SK-MEL-5 (cell line): ENCODE results near the gene RGS3. TPM values are rescaled to one million over a fixed set of nuclear protein-coding genes. Genes with fewer than 3 reads are reported as not detected.
"Not testable (repeated sequence)": the region's sequence is repeated elsewhere in the genome, so short reads cannot be mapped to it uniquely, and the experiment has no call there.

Experiments used
- DNase-seq: peaks from one replicate; pipeline ENCODE4 v3.0.0-alpha.2; 2016; ENCODE audit warnings: low read depth, low spot score
- in situ Hi-C: cut with HindIII; loops from 2 replicates; pipeline ENCODE4 v1.10.0; 2016; ENCODE audit warnings: low sequenced_read_pairs, high pct_unique_total_duplicates, low pct_unique_long_range_greater_than_20kb
- polyA plus RNA-seq, 2 experiments: library from polyadenylated mRNA; depleted of rRNA; stranded (reverse); fragments of >200 nt; gene quantifications; 2 replicates each; pipeline ENCODE4 v1.2.3, GENCODE V29; 2015
- total RNA-seq: library from RNA; depleted of rRNA; stranded (reverse); fragments of >200 nt; shearing (Covaris generic); gene quantifications from 2 replicates; pipeline ENCODE4 v1.2.3, GENCODE V29; 2014; rRNA removed

RGS3 gene
- 23.3 and 25.0 TPM in 2 replicates for total RNA-seq
- polyA plus RNA-seq (2015; cell fraction: cytosol; rRNA removed): 15.8 and 18.0 TPM in 2 replicates
- 8.0 and 10.5 TPM in 2 replicates for polyA plus RNA-seq (2015; cell fraction: nucleus; rRNA removed)

DNA sequence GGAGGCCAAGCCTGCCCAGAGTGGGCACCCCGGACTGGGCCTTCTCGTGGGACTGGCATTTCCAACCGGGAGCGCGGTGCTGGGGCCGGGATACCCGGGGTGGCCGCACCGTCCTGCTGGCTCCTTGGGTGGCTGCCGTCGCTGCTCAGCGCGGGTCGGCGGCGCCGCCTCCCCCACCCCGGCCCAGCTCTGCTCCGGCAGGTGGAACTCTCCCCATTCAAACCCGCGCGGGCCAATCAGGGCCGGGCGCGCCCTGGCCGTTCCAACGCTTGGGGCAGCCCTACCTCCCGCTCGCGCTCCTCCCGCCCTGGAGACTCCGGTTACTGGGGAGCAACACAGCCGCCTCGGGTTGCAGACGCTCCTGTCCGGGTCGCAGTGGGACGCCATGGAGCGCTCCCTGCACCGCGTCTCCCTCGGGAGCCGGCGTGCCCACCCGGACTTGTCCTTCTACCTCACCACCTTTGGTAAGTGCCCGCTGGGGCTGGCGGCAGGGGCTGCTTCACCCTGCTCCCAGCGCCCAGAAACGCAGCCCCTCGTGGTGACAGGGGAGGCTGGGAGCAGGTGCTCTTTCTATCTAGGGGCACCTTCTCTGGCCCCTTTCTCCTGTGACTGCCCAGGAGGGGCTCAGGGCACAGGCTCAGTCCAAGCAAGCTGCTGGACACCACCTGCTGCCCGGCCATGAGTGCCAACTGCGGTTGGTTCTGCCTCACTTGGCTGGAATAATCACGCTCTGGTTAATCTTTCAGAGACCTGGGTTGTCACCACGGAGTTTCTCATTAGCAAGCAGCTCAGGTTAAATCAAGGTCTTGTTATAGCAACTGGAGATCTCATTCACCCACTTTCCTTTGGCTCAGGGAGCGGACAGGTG, at the start of gene RGS3:
Gene RGS3 (plus strand): TSS at position 310 of the 868 bp plus-strand sequence. CDS start 76 bp downstream, at position 386.
- in situ Hi-C loops: no loop called here

DNA sequence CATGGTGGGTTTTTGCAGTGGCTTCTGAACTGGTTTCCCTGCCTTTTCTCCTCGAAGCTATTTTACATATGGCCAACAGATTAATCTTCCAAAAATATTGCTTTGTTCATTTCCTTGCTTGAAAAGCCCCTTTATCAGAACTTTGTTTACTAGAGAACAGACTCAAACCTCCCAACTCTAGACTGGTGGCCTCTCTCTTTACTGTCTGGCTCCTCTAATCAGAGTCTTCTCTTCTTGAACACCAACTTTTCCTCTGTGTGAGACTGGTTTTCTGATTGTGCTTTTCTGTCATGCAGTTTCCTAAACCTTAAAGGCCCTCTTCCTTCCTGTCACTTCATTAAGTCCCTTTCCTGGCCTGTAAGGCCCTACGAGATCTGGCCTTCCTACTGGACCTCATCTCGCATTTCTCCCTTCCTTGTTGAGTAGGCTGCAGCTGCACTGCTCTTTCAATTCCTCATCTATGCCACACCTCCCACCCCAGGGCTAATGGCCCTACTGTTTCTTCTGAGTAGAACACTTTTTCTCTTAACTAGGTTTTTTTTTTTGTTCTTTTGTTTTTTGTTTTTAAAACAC, 47.3 kb upstream of the RGS3 start:
- DNase-seq: no peak
- in situ Hi-C loops: no loop called here

More for the DNA sequence above, at the start of gene RGS3:
- DNase-seq: no peak

DNA sequence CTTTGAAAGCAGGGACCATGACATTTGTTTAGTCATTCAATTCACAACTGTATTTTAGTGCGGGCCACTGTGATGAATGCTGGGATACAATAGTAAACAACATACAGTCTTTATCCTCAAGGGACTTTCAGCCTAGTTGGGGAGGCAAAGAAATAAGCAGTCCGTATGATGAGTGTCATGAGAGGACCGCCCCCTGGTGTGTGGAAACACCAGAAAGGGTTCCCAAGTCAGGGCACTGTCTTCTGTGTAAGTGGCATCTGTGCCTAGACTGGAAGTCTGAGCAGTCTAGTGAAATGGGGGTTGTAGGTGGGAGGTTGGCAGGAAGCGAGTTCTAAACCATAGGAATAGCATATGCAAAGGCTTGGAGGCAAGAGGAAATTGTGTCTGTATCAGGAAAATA, 46.2 kb upstream of the RGS3 start:
- in situ Hi-C loops: no loop called here
- peak; percentile 19 for DNase-seq

DNA sequence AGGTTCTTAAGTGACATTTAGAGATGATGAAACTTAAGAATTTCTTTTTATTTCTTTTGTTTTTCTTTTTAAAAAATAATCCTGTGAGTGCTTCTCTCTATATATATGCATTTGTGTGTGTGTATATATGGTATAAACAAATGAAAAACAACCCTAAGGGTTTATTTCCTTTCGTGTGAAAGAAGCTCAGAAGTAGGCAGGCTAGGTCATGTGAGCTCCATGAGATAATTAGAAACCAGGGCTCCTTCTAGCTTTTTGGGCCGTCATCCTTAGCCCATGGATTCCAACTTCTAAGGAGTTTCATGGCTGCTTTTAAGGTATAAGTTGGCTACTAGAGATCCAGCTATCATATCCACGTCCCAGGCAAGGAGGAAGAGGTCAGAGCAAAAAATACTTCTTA, 41.8 kb upstream of the RGS3 start:
- DNase-seq: no peak
- in situ Hi-C loops: no loop called here

DNA sequence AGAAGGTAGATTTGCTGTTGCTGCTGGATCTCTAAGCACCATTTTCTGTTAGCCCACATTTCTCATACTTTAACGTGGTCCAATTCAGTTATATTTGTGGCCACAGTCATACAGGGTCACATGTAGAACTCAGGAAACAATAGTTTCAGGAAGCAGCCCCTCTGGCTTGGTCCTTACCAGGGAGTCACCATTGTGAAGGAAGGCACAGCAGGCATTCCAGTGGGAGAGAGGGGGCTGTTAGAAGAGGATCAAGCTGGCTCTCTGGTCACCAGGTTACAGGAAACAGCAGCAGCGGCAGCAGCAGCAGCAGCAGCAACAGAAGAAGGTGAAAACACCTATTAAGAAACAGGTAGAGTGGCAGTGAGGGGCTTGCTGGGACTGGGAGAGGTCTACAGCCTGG, 38.5 kb upstream of the RGS3 start:
- in situ Hi-C loops: no loop called here
- DNase-seq: no peak

DNA sequence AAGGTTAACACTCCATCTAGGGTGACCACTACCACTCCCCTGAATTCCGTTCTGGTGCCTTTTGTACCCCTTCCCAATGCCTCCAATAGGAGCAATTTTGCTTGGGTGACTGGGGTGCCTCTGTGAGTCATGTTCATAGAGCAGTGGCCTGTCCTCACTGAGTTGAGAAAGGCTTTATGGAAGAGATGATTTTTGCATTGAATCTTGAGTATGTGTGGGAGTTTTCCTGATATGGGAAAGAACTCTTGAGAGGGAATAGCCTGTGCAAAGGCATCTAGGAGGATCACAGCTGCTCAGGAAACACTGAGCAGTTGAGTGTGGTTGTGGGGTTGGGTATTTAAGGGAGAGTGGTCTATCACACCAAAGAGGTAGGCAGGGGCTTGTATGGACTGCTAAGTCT, 36.8 kb upstream of the RGS3 start:
- in situ Hi-C loops: no loop called here
- no peak for DNase-seq

DNA sequence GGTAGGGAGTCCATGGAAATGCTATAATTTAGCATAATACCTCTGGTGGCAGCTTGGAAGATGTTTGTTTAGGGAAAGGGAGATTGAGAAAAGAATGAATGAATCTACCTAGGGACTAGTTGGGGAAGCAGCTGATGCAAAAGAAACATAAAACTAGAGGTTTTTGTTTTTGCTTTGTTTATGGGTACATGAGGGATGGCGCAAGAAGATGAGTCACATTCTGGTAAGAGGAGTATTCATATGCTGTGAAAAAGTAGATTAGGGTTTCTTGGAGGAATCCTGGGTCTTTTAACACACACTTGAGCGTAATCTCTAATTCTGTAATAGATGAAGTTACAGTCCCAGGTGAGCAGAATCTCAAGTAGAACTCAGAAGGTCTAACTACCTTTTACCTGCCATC, 35.9 kb upstream of the RGS3 start:
- DNase-seq: no peak
- in situ Hi-C loops: no loop called here

DNA sequence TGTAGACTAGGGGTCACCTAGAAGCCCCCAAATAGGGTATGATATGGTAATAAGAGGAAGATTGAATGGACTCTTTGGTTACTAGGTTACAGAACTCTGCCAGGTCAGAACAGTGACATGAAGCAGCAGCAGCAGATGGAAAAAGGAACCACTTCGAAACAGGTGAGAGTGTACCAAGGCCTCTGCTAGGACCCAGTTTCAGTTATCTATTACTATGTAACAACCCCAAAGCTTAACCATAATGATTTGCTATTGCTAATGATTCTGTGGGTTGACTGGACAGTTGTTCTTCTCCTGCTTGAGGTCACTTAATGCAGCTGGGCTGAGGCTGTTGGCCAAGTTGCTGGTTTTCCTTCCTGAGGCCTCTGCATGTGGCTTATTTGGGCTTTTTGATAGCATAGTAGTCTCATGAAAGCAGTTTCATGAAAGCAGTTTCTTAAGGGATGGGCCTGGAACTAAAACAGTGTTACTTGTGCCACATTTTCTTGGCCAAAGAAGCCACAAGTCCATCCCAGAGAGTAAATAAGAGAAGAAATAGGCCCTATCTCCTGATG, 35.4 kb upstream of the RGS3 start:
- no peak for DNase-seq
- in situ Hi-C loops: no loop called here

DNA sequence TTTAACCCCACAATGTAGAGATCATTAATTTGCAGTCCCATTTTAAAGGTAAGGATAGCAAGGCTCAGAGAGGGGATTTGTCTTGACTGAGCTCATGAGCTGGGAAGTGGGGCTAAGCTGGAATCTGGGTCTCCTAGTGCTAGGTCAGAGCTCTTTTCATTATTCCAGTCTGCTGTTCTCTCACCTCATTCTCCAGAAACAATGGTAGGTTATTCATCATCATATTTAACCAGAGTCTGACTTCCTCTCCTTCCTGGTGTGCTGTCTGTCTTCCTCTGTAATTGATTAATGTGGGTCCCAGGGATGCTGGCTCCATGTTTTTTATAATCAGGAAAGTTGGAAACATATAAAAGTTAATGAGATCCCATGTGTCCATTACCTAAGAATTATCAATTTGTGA, 32.3 kb upstream of the RGS3 start:
- no peak for DNase-seq
- in situ Hi-C loops: no loop called here

DNA sequence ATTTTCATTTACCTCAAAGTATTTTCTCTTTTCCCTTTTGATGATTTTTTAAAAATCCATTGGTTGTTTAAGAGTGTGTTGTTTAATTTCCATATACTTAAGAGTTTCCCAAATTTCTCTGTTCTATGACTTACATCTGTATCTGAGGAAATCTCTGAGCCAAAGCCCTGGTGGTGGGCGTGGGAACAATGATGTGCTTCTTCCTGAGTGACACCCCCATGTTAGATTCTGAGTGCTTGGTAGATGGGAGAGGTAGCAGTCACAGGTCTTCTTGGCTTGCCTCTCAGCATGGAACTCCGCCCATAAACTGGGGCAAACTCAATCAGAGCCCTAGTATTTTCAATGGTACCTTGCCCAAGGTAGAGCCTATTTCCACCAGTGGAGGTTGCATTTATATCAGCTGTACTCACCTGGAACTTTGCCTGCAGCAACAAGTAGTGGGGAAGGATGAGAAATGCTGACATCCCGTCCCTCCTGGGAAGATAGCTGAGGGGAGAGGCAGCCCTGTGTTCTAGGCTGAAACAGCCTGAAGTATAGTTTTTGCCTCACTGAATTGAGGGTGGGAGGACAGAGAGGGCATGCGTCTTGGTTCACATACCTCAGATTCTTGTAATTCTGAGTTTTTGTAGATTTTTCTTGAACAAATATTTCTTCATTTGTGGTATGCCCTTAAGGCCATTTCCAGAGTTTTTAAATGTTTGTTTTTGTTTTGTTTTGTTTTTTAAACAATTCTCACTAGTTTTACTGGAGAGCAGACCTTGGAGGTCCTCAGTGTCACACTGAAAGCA, 26.6 kb upstream of the RGS3 start:
- no peak for DNase-seq
- in situ Hi-C loops: no loop called here

DNA sequence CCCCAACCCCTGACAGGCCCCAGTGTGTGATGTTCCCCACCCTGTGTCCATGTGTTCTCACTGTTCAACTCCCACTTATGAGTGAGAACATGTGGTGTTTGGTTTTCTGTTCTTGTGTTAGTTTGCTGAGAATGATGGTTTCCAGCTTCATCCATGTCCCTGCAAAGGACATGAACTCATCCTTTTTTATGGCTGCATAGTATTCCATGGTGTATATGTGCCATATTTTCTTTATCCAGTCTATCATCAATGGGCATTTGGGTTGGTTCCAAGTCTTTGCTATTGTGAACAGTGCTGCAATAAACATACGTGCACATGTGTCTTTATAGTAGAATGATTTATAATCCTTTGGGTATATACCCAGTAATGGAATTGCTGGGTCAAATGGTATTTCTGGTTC, 25.8 kb upstream of the RGS3 start:
- in situ Hi-C loops, DNase-seq: not testable (repeated sequence)

DNA sequence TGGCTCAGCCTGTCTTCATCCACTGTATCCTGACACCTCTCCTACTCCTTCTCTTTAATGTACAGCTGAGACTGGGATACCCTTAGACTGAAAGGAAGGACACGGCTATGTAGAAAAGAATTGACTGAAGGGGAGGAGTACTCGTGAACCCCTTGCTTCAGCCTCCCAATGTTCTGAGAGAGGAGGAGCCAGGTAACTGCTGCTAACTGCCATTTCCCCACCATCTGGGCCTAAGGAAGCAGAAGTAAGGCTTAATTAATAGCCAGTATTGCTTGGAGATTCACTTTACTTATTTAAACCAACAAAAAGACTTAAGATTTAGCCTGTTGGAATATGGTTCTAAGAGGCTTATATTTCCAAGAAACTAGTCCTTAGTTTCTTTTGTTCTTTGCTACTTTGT, 18.8 kb upstream of the RGS3 start:
- in situ Hi-C loops: no loop called here

DNA sequence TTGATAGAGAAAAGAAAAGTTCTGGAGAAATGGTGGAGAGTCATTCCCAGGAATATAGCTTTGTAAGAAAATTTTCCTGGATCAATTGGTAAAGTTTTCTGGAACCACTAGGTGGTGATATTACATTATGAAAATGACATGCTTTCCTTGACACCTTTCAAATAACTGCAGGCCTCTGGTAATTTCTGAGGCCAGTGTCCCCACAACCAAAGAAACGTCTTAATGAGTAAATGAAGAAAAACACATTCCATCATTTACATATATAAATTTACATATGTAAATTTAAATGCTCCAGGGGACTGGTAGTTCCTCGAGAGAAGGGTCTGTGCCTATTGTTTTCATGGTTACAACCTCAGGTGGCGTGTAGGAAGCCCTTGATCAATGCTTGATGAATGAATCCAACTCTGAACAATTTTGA, 17.2 kb upstream of the RGS3 start:
- in situ Hi-C loops: no loop called here
- peak; percentile 72 for DNase-seq

More for the DNA sequence above, 18.8 kb upstream of the RGS3 start:
- no peak for DNase-seq

DNA sequence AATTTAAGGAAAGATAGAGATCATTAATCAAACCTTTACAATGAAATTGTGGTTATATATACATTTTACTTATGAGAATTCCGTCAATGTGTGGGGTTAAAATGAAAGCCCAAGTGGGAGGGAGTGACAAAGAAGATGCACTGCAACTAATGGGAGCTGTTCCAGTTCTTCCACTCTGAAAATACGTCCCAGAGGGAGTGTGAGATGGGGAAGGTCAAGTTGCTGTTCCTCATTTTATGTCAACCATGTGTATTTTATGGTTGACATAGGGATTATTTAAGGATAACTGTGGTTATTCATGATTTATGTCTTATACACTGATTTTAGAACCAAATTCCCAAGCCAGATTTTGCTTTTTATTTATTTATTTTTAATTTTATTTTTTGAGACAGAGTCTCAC, 14.2 kb upstream of the RGS3 start:
- no peak for DNase-seq
- in situ Hi-C loops: no loop called here

DNA sequence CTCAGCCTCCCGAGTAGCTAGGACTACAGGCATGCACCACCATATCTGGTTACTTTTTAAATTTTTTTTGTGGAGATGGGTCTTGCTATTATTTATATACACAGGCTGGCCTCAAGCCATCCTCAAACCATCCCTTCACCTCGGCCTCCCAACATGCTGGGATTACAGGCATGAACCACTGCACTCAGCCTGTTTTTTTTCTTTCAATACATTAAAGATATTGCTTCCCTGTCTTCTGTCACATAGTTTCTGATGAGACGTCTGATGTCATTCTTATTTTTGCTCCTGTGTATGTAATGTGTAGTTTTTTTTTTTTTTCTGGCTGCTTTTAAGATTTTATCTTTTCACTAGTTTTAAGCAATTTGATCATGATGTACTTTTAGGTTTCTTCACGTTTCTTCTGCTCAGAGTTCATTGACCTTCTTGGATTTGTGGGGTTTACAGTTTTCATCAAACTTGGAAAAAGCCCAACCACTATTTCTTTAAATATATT, 11.4 kb upstream of the RGS3 start:
- in situ Hi-C loops: no loop called here
- DNase-seq: no peak

DNA sequence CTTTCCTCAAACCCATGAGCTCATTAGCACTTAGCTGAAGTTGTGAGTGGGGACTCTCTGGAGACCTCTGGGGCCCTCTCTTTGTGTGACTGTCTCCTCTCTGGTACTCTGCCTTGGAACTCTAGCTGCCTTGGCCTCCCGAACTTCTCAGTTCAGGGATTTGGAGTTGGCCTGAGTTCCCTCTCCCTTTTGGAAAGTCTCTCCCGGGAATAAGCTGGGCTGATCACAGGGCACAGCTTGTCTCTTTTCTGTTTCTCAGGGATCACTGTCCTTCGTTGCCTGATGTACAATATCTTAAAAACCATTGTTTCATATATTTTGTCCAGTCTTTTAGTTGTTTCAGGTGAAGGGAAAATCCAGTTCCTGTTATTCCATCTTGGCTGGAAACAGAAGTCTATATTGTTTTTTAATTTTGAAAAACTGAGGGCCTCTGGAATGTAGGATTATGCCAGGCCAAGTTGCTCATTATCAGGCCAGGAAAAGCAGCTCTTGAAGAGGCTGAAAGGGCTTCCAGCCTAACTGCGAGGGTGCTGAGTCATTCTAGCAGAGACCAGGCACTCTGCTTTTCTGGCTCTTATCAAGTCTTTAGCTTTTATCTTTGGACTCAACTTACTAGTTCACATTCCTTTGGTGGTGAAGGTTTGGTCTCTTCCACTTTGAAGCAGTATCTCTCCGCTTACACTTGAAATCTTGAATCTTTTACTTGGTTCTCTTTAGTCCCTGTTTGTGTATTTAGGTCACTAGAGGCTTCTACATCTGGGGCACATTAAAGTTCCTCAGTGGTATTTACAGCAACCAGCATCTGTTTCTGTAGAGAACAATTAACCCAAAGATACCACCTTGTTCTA, 8.4 kb upstream of the RGS3 start:
- DNase-seq: peak; percentile 28
- in situ Hi-C loops: no loop called here

DNA sequence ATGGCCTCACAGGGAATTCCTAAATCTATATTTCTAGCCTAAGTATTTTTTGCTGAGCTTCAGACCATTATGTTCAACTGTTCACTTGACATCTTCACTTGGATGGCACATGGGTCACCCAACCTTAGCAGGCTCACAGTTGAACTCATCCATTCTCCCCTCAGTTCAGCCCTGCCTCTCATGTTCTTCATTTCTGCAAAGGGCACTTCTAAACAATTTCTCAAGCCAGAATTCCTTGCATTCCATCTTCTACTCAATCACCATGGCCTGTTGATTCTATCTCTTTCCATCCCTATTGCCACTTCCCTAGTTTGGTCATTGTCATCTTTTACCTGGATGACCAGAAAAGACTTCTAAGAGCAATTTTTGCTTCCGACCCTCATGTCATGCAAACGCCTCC, 7.3 kb upstream of the RGS3 start:
- no peak for DNase-seq
- in situ Hi-C loops: no loop called here
